H1 (cell line): ENCODE data around the gene ACYP2. TPM values are rescaled to one million over a fixed set of nuclear protein-coding genes. Genes with fewer than 3 reads are reported as not detected.

Experiments used
- CTCF ChIA-PET: fragments of 300-600 bp; sonication (Branson Sonifier 250); formaldehyde crosslinking; loops from one replicate; lab custom pipeline; 2021; ENCODE audit not compliant: partially characterized antibody; lab: Charles Lee
- POLR2A ChIA-PET: fragments of 300-600 bp; sonication (Branson Sonifier 250); formaldehyde crosslinking; loops from one replicate; lab custom pipeline; 2021; ENCODE audit warnings: inconsistent platforms; ENCODE audit not compliant: partially characterized antibody; lab: Charles Lee
- DNase-seq, 2 experiments: peaks; one replicate each; pipeline versions ENCODE4 v3.0.0 to v3.0.0-alpha.2; 2010 to 2022; ENCODE audit warnings: low spot score in 2 of 2, low read depth in 1 of 2, mixed read lengths in 1 of 2
- FAIRE-seq: peaks from 2 replicates; lab custom pipeline; 2011; peaks lifted over from hg19 to GRCh38; lab: Jason Lieb, UNC
- H2AFZ ChIP-seq: 2 replicates; pipeline ENCODE4 v1.8.1; 2012; ENCODE audit warnings: low read length, inconsistent platforms
- H2AK5ac ChIP-seq: 2 replicates; pipeline ENCODE4 v1.6.1; 2013; ENCODE audit warnings: low read depth, low read length
- H2BK120ac ChIP-seq: replicated peaks from 2 replicates; pipeline ENCODE3; 2013; ENCODE audit warnings: low read depth, low read length, inconsistent platforms
- H2BK12ac ChIP-seq: 2 replicates; pipeline ENCODE4 v1.6.1; 2013; ENCODE audit warnings: low read depth, low read length
- H2BK15ac ChIP-seq: 2 replicates; pipeline ENCODE4 v1.6.1; 2013; ENCODE audit warnings: low read length
- H2BK20ac ChIP-seq: 2 replicates; pipeline ENCODE4 v1.6.1; 2013; ENCODE audit warnings: low read length
- H2BK5ac ChIP-seq: 2 replicates; pipeline ENCODE4 v1.6.1; 2013; ENCODE audit warnings: low read depth, low read length
- H3K14ac ChIP-seq: 2 replicates; pipeline ENCODE4 v1.6.1; 2013; ENCODE audit warnings: inconsistent platforms; ENCODE audit not compliant: insufficient read length
- H3K18ac ChIP-seq: 2 replicates; pipeline ENCODE4 v1.6.1; 2013; ENCODE audit warnings: low read length; ENCODE audit errors: extremely low read depth
- H3K23ac ChIP-seq: 2 replicates; pipeline ENCODE4 v1.6.1; 2013; ENCODE audit warnings: inconsistent platforms; ENCODE audit not compliant: insufficient read length
- H3K23me2 ChIP-seq: 2 replicates; pipeline ENCODE4 v1.6.1; 2013; ENCODE audit warnings: low read depth, low read length
- H3K27ac ChIP-seq: 2 replicates; pipeline ENCODE4 v1.6.1; 2011; ENCODE audit warnings: low read depth, low read length, inconsistent platforms
- H3K27me3 ChIP-seq, 4 experiments: replicated peaks in 1 of 4; 1 replicate in 1 of 4; 2 replicates in 3 of 4; pipeline versions ENCODE4 v1.6.1 to v1.8.1; 2011 to 2013; ENCODE audit warnings: low read length in 3 of 4, mild to moderate bottlenecking in 3 of 4, inconsistent platforms in 2 of 4, mixed read lengths in 2 of 4, moderate library complexity in 1 of 4; ENCODE audit not compliant: control insufficient read depth in 3 of 4, insufficient read depth in 3 of 4; ENCODE audit errors: extremely low read depth in 1 of 4
- H3K36me3 ChIP-seq, 4 experiments: 2 replicates each; pipeline versions ENCODE4 v1.6.1 to v1.8.1; 2011 to 2013; ENCODE audit warnings: mild to moderate bottlenecking in 4 of 4, low read length in 3 of 4, moderate library complexity in 2 of 4, control low read depth in 1 of 4, inconsistent platforms in 1 of 4; ENCODE audit not compliant: insufficient read depth in 4 of 4, control insufficient read depth in 2 of 4
- H3K4ac ChIP-seq: replicated peaks from 2 replicates; pipeline ENCODE3; 2013; ENCODE audit warnings: low read length, low read depth, mixed read lengths, inconsistent platforms; ENCODE audit not compliant: insufficient read length
- H3K4me1 ChIP-seq, 4 experiments: replicated peaks in 1 of 4; 1 replicate in 1 of 4; 2 replicates in 3 of 4; pipeline versions ENCODE4 v1.6.1 to v1.8.1; 2011 to 2013; ENCODE audit warnings: low read length in 3 of 4, inconsistent platforms in 2 of 4, mixed read lengths in 1 of 4; ENCODE audit not compliant: insufficient read depth in 4 of 4, control insufficient read depth in 3 of 4
- H3K4me2 ChIP-seq, 2 experiments: 2 replicates each; pipeline versions ENCODE4 v1.6.1 to v1.8.1; 2011 to 2013; ENCODE audit warnings: low read depth in 2 of 2, low read length in 2 of 2, control low read depth in 1 of 2, inconsistent platforms in 1 of 2, mild to moderate bottlenecking in 1 of 2; ENCODE audit not compliant: insufficient read depth in 1 of 2
- H3K4me3 ChIP-seq, 4 experiments: fragments of 200-600, 300-600 bp in 1 of 4; sonication (generic), shearing (Covaris generic), sonication (Bioruptor Twin) in 1 of 4; 2 replicates each; pipeline versions ENCODE4 v1.5.1 to v1.8.1; 2011 to 2016; ENCODE audit warnings: low read length in 4 of 4, low read depth in 3 of 4, control low read depth in 2 of 4, inconsistent platforms in 2 of 4, mild to moderate bottlenecking in 2 of 4, mixed read lengths in 1 of 4, moderate library complexity in 1 of 4; ENCODE audit not compliant: insufficient read depth in 2 of 4; ENCODE audit errors: extremely low read depth in 1 of 4
- H3K56ac ChIP-seq: replicated peaks from 2 replicates; pipeline ENCODE3; 2013; ENCODE audit warnings: low read depth, mild to moderate bottlenecking, mixed read lengths, low read length, inconsistent platforms; ENCODE audit not compliant: insufficient read length
- H3K79me1 ChIP-seq: 2 replicates; pipeline ENCODE4 v1.6.1; 2013; ENCODE audit warnings: low read depth, low read length, control low read depth
- H3K79me2 ChIP-seq, 2 experiments: 2 replicates each; pipeline versions ENCODE4 v1.6.1 to v1.8.1; 2012 to 2013; ENCODE audit warnings: low read length in 2 of 2, mild to moderate bottlenecking in 2 of 2, inconsistent platforms in 1 of 2; ENCODE audit not compliant: insufficient read depth in 2 of 2, control insufficient read depth in 1 of 2
- H3K9ac ChIP-seq, 4 experiments: replicated peaks in 1 of 4; 1 replicate in 1 of 4; 2 replicates in 3 of 4; pipeline versions ENCODE4 v1.6.1 to v1.8.1; 2011 to 2013; ENCODE audit warnings: low read depth in 3 of 4, low read length in 3 of 4, control low read depth in 2 of 4, mild to moderate bottlenecking in 2 of 4, moderate library complexity in 2 of 4, inconsistent platforms in 1 of 4; ENCODE audit errors: extremely low read depth in 1 of 4
- H3K9me3 ChIP-seq, 2 experiments: 2 replicates each; pipeline versions ENCODE4 v1.6.1 to v1.8.1; 2012 to 2013; ENCODE audit warnings: mild to moderate bottlenecking in 2 of 2, moderate library complexity in 2 of 2, control low read depth in 1 of 2, inconsistent platforms in 1 of 2, low read depth in 1 of 2, low read length in 1 of 2, mixed read lengths in 1 of 2; ENCODE audit not compliant: insufficient read depth in 2 of 2
- H4K20me1 ChIP-seq, 2 experiments: replicated peaks in 1 of 2; 2 replicates each; pipeline versions ENCODE3 to v1.8.1; 2011 to 2013; ENCODE audit warnings: inconsistent platforms in 2 of 2, low read length in 2 of 2, mild to moderate bottlenecking in 1 of 2; ENCODE audit not compliant: insufficient read depth in 2 of 2, control insufficient read depth in 1 of 2
- H4K5ac ChIP-seq: 2 replicates; pipeline ENCODE4 v1.6.1; 2013; ENCODE audit warnings: low read length, low read depth, mixed read lengths, inconsistent platforms; ENCODE audit not compliant: insufficient read length
- H4K8ac ChIP-seq: 2 replicates; pipeline ENCODE4 v1.8.0; 2013; ENCODE audit warnings: mild to moderate bottlenecking, moderate library complexity, low read length, inconsistent platforms; ENCODE audit not compliant: insufficient read depth; ENCODE audit errors: extremely low read depth
- H4K91ac ChIP-seq: replicated peaks from 2 replicates; pipeline ENCODE3; 2013; ENCODE audit warnings: low read length, mixed read lengths, inconsistent platforms; ENCODE audit not compliant: insufficient read length
- CREB1 ChIP-seq: IDR thresholded peaks from 2 replicates; pipeline ENCODE4 v1.6.1; 2012; ENCODE audit warnings: inconsistent platforms
- HDAC6 ChIP-seq: IDR thresholded peaks from one replicate; pipeline ENCODE4 v1.7.1; 2012; ENCODE audit warnings: low read depth, mild to moderate bottlenecking, inconsistent platforms, low read length, moderate library complexity
- MAFK ChIP-seq: IDR thresholded peaks from 2 replicates; pipeline ENCODE4 v1.6.1; 2012; ENCODE audit warnings: low read depth, mild to moderate bottlenecking, improper control_type of control experiment, low read length
- SUZ12 ChIP-seq: fragments of 200-600 bp; sonication (generic); IDR thresholded peaks from 2 replicates; pipeline ENCODE4 v1.6.1; 2012; ENCODE audit warnings: mild to moderate bottlenecking, inconsistent platforms, low read length, moderate library complexity, mixed read lengths
- TCF12 ChIP-seq: IDR thresholded peaks from 2 replicates; pipeline ENCODE4 v1.6.1; 2011; ENCODE audit warnings: low read depth, mild to moderate bottlenecking, low read length
- WGBS, 2 experiments: shearing (Covaris generic) in 1 of 2; methylation state at CpG; one replicate each; pipeline versions ENCODE4 v1.1.6 to v1.1.7; 2013 to 2015; ENCODE audit warnings: low lambda C conversion rate in 2 of 2, mixed read lengths in 2 of 2, inconsistent platforms in 1 of 2, low coverage in 1 of 2, missing lambda C conversion rate in 1 of 2; ENCODE audit not compliant: insufficient replicate concordance in 2 of 2, insufficient coverage in 1 of 2, insufficient read length in 1 of 2; ENCODE audit errors: extremely low coverage in 1 of 2, missing lambda C conversion rate in 1 of 2; 5-methylcytosine and 5-hydroxymethylcytosine counted together
- polyA plus RNA-seq, 7 experiments: library from polyadenylated mRNA; depleted of rRNA in 3 of 7; stranded (reverse) in 5 of 7; unstranded in 2 of 7; fragments of >200 nt in 5 of 7; fragments of 200-250 nt in 2 of 7; gene quantifications; 1 replicate in 5 of 7; 2 replicates in 1 of 7; 4 replicates in 1 of 7; pipeline versions ENCODE4 v1.2.1 to v1.2.3, GENCODE V29; 2011 to 2013; ENCODE audit warnings: missing spikeins in 2 of 7, mixed read lengths in 2 of 7
- total RNA-seq: library from RNA; stranded (reverse); fragmentation: NEBNext Ultra II Directional; extraction: Animal tissue kit (Norgen Biotek cat#: 25700); gene quantifications from 2 replicates; pipeline ENCODE4 v1.2.1, GENCODE V29; 2021

Gene ACYP2
- total and polyA plus RNA-seq, 2 of the 8 experiments (the other 6 are each of a cell fraction or from before 2014, with no cell fraction given) = 3.4 to 4.4 TPM

DNA sequence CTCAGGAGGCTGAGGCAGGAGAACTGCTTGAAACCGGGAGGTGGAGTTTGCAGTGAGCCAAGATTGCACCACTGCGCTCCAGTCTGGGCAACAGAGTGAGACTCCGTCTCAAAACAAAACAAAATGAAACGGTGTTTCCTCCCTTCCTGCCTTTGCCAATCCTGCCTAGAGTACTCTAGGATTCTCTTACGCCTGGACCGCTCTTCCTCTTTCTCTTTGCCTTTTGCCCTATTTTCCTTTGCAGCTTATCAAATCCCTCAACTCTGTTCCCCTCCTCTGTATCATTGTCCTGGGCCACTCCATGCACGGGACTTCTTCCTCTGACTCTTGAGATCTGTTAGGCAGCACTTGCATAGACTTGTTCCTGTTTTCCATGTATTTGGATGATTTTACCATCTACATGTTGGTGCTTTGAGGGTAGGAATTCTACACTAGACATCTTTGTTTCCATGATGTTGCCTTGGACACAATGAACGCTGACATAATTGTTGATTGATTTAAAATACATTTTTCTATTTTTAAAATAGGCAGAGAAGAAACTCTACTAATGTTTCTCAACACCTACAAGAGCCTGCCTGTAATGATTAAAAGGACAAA, 24.8 kb upstream of the ACYP2 start:
- H3K79me2 ChIP-seq = no peaks in the 10 kb centered on the region
- no peak overlapping the region for H2AK5ac ChIP-seq
- no peaks in the 10 kb centered on the region for H3K79me1 ChIP-seq
- H3K23me2 ChIP-seq = no peaks in the 10 kb centered on the region
- no peak overlapping the region for H2BK5ac ChIP-seq
- DNase-seq (no peak), FAIRE-seq (no peak)
- ChIA-PET POLR2A (no interaction called here), CTCF (no interaction called here)
- no peak overlapping the region for H3K4me2 ChIP-seq
- H3K4me3 ChIP-seq = no peak overlapping the region
- no peak overlapping the region for H3K9ac ChIP-seq
- no peak overlapping the region for H2BK120ac ChIP-seq
- H2BK12ac ChIP-seq = no peak overlapping the region
- H3K23ac ChIP-seq = no peak overlapping the region
- H3K4me1 ChIP-seq = peaks cover 0 to 9% (median 3%) of the 10 kb centered on the region in 4 experiments; a peak in 4 of 7 replicates
- H3K36me3 ChIP-seq = no peaks in the 10 kb centered on the region
- no peak overlapping the region for H4K5ac ChIP-seq
- peaks cover 0 to 3% of the 10 kb centered on the region in 2 experiments; a peak in 1 of 4 replicates for H3K9me3 ChIP-seq
- H3K27ac ChIP-seq = no peak overlapping the region
- H3K56ac ChIP-seq = no peak overlapping the region
- no peak overlapping the region; the same call in 1 of the 2 replicates for H2AFZ ChIP-seq
- no peak overlapping the region for H4K91ac ChIP-seq
- no peak overlapping the region for H3K4ac ChIP-seq
- no peak overlapping the region for H4K8ac ChIP-seq
- 94% methylated on average over 8 of the region's 8 CpGs; no CpG with 5 or more reads in 1 of the 2 experiments for WGBS, 2 experiments
- H2BK20ac ChIP-seq = no peak overlapping the region
- H2BK15ac ChIP-seq = no peak overlapping the region
- H4K20me1 ChIP-seq = peaks cover 0 to 1% of the 10 kb centered on the region in 2 experiments
- no peak for TF ChIP-seq CREB1
- TF ChIP-seq HDAC6 = no peak
- no peak for TF ChIP-seq TCF12
- TF ChIP-seq MAFK = no peak
- no peak for TF ChIP-seq SUZ12
- H3K14ac ChIP-seq = no peak overlapping the region
- no peaks in the 10 kb centered on the region for H3K27me3 ChIP-seq
- H3K18ac ChIP-seq = no peak overlapping the region
